NCI-H2029 (cell line): ENCODE results near the gene MOK.
A peak's percentile ranks its signal among the peaks of the same experiment; 100 is the strongest.
"Not testable (repeated sequence)": the region's sequence is repeated elsewhere in the genome, so short reads cannot be mapped to it uniquely, and the experiment has no call there.

Experiments
- DNase-seq: peaks from one replicate; lab custom pipeline; 2025; lab: John Stamatoyannopoulos, UW

The MOK gene

DNA sequence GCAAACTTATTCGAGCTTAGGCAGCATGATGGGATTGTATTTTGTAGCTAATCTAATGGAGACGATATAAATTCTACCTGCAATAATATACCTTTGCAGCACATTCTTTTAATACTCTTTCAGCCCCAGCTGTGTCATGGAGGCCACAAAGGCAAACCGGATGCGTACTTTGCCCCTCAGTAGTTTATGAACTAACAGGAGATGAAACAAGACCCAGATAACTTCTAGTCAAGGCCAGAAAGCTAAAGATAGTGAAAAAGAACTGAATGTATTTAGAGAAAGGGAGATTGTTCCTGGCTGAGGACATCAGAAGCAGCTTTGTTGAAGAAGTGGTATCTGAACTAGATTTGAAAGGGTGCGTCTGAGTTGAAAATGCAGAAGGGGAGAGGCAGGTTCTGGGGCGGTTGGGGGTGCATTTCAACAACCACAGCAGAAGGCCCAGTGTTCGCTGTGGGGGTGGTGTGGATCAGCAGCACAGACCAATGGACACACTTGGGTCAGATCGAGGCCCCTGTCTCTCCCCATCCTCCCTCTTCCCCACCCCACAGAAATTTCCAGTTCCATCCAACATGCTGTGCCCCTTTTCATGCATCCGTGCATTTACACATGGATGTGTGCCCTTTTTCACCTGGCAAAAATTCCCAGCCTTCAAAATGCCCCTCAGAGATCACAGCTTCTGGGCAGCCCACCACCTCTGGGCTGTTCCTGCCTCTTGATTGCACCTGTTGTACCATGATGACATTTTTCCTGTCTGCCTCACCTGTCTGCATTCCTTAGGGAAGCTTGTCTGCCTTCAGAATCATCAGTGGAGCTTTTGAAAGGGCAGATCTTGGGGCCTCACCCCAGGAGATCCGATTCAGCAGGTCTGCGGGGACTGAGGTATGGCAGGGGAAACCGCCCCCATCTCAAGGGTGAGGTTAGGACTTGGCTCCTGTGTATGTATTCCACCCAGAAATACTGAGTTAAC lies 16.8 kb upstream of the MOK start:
- DNase-seq, result no peak

DNA sequence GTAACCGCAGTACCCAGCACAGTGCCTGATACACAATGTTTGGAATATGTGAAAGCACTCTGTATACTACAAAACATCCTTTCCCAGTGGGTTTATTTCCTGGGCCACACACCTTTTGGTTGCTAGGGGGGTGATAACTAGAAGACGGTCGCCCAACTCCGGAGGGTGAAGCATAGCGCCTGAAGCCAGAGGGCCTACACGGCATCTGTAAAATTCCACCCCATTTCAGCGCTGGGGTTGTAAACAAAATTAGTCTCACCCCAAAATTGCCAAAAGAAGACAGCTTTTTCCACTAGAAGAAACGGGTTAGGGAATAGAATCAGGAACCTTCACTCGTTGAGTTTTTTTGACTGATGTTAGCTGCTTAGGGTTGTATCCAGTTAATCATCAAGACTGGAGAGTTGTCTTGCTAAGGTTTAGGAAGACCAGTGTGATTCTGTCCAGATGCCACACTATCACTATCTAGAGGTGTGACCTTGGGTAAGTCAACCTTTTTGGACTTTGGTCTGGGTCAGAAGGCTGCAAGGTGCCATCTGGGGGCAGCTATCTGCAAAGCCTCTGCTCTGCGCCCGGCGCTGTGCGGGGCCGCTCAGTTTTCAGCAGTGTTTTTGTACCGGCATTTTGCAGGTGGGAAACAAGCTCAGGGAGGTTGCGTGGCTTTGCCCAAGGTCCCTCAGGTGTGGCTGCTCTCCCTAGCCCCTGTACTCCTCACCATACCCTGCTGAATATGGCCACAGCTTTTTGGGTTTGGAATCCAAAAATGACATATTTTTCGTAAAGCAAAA lies 15.9 kb upstream of the MOK start:
- DNase-seq, result no peak

DNA sequence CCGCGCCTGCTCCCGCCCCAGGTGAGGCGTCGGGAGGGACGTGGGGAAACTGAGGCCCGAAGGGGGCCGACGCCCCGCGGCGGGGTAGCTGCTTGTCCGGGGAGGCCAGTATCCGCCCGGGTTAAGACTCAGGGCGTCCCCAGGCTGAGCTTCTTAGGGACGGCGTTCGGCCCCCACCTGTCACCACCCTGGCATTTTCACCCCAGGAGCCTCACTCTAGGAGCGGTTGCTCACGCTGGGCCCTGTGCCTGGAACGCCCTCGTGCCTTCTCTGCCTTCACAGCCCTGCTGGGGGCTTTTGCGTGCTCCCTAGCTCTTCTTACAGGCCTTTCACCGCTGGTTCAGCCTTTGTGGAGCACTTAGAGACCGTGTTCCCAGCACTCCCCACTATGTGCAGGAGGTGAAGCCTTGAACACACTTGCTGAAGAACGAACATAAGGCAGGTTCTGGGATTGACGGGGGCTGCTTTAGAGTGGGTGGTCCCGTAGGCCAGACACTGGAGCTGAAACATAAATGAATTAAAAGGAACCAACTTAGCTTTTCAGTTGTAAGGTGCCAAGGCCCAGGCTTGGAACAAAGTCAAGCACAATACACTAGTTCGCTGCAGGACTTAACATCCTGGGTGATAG lies 15.2 kb upstream of the MOK start:
- DNase-seq, result no peak

DNA sequence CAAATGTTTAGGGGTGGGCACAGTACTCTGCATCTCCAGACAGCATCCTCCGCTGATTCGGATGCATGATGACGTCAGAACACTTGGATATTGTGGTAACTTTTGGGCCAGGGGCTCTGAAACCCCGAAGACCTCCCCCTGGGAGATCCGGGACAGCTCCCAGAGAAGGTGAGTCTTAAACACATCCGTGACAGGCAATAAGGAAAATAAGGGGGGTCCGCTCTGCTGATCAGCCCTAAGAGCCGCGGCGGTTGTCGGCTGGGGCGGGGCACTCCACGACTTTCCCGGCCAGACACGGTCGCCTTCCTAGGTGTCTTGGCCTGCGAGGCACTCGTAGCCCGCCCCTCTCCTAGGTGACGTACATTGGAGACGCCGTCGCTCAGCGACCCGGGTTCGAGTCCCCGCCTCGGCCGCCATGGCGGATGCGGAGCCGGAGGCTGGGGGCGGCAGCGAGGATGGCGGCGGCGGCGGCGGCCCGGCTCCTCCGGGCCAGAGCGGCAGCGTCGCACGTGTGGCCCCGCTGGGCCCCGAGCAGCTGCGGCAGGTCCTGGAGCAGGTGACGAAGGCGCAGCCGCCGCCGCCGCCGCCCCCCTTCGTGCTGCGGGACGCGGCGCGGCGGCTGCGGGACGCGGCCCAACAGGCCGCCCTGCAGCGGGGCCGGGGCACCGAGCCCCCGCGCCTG lies 14.5 kb upstream of the MOK start, which contains the start of gene ZNF839:
TSS of gene ZNF839 (plus strand) at position 396 of the 682 bp plus-strand sequence. CDS start at position 416, 20 bp downstream.
- DNase-seq, result peak; percentile 78

DNA sequence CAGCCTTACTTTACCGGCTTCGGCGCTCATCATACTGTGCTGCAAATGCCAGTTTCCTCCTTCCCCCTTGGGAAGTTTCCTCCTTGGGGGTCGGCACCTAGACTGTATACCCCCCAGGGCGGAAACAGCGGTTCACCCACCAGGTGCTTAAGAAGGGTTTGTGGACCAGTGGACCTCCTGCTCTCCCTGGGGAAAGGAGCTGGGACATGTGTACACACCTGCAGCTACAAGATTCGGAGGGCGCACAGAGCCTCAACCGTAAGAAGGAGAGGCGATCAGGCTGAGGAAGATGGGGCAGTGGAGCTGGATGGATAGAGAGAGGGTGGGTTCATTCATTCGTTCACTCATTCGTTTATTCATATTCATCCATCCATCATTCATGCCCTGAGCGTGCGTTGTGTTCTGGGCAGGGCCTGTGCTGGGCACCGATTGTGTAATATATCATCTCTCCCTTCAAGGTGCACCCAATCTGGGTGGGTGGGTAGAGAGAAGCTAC lies 13.9 kb upstream of the MOK start:
- DNase-seq, result no peak

DNA sequence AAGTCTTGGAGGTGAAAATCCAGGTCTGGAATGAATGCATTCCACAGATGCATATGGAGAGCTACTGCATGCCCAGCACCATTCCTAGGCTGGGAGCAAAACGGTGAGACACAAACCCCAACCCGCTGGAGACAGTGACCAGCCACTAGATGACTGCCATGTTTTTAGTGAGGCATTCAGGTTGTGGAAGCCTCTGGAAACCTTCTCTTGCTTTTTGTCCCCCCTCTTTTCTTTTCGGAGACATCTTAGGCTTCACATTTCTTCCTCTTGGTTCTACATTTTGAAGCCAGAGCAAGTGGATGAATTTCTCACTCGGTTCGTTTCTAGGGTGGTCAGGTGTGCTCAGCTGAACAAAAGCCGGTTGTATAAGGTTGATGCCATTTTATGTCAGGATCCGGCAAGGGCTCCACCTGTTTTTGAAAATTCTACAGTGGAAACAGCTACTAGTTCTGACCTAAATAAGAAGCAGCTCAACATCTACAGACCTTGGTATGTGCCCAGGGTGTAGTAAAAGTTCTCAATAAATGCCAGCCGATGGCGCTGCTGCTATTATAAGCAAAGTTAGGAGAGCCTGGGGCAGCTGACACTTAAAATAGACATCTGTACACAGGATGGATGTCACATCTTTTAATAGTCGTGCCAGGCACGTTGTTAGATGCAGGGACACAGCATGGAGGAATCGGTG lies 12.7 kb upstream of the MOK start:
- no peak for DNase-seq

DNA sequence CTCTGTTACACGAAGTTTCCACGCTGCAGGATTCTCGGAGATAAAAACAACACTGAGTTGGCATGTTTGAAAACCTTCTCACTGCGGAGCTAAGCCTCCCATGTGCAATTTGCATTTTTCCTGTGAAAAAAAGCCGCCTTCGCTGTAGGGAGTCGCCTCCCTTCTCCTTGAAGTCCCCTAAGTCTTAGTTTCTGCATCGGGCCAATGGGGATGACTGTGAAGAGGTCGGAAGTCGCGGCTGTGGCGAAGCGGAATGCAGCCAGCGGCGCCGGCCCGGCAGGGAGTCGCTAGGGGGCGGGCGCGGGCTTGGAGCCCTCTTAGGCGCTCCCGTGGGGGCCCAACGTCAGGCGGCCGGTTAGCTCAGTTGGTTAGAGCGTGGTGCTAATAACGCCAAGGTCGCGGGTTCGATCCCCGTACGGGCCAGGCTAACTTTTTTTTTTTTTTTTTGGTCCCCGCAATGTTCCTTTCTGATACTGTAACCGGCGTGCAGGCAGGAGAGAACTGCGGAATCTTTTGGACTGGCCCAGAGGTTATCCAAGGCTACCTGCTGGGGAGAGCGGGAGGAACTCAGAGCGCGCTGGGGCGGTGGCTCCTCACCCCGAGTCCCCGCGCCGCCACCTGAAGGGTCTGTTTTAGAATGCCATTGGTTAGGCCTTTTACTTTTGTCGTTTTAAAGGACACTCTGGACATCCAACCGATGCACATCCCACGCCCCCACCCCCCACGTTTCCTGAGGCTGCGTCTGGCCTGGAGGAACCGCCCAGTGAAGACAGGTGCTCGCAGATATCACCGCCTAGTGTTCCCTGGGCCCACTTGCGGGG lies 12.0 kb upstream of the MOK start:
- DNase-seq, result peak; percentile 59

DNA sequence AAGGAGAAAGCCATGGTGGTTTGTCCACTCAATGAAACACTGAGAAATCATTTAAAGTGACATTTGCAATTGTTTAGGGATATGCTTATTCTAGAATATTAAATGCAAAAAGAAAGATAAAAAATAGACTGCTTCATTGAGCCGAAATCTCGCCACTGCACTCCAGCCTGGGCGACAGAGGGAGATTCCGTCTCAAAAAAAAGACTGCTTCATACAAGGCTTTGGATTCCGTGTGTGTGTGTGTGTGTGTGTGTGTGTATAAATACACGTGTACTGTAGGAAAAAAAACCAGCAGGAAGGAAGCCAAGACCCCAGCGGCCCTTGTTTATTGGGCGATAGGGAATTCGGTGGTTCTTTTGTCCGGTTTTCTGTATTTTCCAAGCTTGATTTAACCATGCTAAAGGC lies 11.4 kb upstream of the MOK start:
- peak; percentile 4 for DNase-seq

DNA sequence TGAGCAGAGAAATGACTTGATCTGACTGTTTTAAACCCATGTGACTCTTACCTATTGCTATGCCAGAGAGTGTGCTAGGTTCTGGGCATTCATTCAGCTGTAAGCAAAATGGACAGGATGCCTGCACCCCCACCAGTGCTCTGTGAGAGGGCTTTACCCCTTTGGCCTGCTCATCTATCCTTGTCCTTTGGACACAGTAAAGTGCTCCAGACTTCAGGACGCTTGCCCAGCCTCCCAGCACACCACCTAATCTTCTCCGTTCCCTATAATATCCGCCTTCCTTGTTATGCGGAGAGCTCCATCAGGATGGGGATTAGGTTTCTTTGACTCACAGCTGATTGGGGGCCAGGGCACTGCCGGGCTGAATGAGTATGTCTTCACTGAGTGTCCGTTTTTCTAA lies 10.2 kb upstream of the MOK start:
- no peak for DNase-seq

DNA sequence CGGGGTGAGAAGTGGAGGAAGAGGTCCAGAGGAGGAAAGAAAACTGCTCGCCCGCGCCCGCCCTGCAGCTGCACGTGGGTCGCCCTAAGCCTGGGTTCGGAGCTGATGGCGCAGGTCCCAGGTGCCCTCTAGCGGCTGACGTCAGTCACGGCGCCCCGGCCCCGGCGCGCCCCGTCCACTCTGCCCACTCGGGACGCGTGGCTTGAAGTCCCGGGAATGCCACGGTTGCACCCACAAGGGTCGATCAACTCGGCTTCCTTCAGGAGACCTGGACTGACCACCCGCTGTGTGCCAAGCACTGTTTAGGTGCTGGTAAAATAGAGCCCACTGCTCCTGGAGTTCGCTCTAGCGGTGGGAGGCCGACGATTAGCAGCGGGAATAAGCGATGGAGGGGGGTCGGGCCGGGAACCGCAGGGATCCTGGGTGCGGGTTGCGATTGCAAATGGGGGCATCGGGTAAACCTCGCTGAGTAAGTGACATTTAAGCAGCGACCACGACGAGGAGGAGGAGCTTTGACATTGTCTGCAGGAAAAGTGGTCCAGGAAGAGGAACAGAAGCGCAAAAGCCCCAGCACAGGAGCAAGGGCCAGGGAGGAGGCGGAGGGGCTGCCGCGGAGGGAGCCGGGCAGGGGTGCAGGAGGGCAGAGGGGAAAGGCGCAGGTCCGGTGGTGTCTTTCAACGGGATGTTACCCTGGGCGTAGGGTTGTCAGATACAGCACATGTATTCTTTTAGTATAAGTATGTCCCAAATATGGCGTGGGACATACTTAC lies 9.5 kb upstream of the MOK start:
- DNase-seq, result peak; percentile 16

DNA sequence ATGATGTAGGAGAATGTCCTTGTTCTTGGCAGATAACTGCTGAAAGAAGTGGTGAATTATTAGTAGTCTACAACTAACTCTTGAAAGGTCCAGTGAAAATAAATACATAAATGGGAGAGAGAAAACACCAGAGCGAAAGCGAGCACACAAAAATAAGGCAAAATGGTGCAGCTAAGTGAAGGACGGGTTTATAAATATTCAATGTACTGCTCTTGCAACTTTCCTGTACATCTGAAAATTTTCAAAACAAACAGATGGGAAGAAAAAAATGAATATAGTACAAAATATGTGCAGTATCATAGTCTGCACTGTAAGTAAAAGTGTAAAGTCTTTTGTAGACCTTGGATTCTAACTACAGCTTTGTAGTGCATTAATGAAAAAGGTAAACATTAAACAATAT lies 1.3 kb downstream of the MOK start:
- DNase-seq, result no peak

DNA sequence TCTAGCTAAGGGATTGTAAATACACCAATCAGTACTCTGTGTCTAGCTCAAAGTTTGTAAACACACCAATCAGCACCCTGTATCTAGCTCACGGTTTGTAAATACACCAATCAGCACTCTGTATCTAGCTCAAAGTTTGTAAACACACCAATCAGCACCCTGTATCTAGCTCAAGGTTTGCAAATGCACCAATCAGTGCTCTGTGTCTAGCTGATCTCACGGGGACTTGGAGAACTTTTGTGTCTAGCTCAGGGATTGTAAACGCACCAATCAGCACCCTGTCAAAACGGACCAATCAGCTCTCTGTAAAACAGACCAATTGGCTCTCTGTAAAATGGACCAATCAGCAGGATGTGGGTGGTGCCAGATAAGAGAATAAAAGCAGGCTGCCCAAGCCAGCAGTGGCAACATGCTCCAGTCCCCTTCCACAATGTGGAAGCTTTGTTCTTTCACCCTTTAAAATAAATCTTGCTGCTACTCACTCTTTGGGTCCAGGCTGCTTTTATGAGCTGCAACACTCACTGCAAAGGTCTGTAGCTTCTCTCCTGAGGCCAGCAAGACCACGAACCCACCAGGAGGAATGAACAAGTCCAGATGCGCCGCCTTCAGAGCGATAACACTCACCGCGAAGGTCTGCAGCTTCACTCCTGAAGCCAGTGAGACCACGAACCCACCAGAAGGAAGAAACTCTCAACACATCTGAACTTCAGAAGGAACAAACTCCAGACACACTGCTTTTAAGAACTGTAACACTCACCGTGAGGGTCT lies 6.5 kb downstream of the MOK start:
- not testable (repeated sequence) for DNase-seq

DNA sequence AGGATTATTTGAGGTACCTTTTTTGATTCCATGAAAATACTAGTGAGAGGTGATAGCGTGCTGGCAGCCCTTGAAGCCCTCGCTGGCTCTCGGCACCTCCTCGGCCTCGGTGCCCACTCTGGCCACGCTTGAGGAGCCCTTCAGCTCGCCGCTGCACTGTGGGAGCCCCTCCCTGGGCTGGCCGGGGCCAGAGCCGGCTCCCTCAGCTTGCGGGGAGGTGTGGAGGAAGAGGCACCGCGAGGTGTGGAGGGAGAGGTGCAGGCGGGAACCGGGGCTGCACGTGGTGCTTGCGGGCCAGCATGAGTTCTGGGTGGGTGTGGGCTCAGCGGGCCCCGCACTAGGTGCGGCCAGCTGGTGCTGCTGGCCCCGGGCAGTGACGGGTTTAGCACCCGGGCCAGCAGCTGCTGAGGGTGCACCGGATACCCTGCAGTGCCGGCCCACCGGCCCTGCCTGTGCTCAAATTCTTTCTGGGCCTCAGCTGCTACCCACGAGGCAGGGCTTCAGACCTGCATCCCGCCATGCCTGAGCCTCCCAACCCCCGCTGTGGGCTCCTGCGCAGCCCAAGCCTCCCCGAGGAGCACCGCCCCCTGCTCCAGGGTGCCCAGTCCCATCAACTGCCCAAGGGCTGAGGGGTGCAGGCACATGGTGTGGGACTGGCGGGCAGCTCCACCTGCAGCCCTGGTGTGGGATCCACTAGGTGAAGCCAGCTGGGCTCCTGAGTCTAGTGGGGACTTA lies 7.4 kb downstream of the MOK start:
- no peak for DNase-seq

DNA sequence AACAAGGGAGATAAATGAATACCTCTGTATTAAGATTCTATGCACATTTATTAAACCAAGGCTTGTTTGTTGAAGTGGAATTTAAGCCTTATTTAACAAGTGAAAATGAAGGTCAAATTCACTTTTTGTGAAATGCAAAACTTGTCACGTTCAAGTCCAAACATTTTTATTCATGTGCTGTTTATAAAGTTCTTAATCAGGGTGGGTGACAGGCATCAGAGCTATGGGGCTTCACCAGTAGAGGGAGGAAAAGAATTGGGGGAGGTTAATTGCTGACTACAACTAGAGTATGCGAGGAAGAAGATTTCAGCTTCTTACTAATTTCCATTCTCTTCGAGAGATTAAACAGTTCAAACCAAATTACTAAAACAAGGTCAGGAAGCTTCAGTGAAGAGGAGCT lies 9.7 kb downstream of the MOK start:
- DNase-seq, result no peak

DNA sequence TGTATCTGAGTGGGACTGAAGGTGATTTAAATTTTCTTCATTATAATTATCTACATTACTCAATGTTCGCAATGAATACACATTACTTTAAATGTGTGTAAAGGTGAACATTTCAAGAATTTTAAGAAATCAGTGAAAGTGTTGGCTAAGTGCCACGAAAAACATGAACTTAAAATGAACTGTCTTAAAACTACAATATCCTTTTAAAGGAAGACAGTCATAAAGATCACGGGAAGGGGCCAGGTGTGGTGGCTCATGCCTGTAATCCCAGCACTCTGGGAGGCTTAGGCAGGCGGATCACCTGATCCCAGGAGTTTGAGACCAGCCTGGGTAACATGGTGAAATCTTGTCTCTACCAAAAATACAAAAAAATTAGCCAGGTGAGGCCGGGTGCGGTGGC lies 11.2 kb downstream of the MOK start:
- no peak for DNase-seq

DNA sequence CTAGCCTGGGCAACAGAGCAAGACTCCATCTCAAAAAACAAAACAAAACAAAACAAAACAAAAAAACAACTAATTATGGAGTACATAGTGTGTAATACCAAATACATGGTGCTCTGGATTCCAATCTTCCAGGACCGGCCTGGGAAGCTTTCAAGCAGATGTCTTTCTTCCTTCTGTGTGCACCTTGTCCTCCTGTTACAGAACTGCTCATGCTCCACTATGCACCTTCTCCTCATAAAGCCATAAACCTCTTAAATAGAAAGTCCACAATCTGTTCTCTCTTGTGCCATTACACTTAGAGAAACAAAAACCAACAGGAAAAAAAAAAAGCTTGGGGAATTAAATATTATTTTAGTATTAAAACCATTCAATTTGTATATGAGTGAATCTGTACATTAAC lies 12.5 kb downstream of the MOK start:
- DNase-seq, result no peak

DNA sequence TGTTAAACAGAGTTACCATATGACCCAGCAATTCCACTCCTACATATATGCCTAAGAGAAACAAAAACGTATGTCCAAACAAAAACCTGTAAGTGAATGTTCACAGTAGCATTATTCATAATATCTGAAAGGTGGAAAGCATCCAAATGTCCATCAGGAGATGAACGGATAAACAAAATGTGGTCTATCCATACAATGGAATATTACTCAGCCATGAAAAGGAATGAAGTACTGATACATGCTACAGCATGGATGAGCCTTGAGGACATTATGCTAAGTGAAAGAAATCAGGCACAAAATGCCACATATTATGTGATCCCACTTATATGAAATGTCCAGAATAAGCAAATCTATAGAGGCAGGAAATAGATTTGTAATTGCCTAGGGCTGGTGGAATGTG lies 16.8 kb downstream of the MOK start:
- no peak for DNase-seq

DNA sequence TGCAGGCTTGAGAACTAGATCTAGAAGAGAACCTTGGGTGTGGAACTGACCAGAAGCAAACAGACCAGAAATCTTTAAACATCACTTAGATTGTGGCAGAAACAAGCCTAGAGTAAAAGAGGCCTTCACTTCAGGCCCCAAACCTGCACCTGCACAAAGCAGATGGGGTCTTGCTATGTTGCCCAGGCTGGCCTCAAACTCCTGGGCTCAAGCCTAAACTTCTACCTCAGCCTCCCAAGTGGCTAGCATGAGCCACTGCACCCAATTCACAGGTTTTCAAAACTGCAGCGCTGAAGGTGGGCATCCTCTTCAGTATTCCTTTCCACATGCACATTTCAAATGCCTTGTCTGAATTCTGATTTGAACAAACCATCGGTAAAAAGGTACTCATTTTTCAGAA lies 19.9 kb downstream of the MOK start:
- DNase-seq, result no peak
